HT-29 (cell line): Measurements from ENCODE around the gene ZNF48. TPM values are rescaled to one million over a fixed set of nuclear protein-coding genes. Genes with fewer than 3 reads are reported as not detected.
A peak's percentile ranks its signal among the peaks of the same experiment; 100 is the strongest.
"Not testable (repeated sequence)": the region's sequence is repeated elsewhere in the genome, so short reads cannot be mapped to it uniquely, and the experiment has no call there.

Source experiments
- DNase-seq: peaks from one replicate; pipeline ENCODE4 v3.0.0-alpha.2; 2015; ENCODE audit warnings: low spot score
- total RNA-seq: library from RNA; depleted of rRNA; stranded (reverse); fragments of >200 nt; shearing (Covaris generic); gene quantifications from 2 replicates; pipeline ENCODE4 v1.2.3, GENCODE V29; 2014

ZNF48 gene
- total RNA-seq, 1 experiment from 2014 or later: 19.0 TPM

- peak; percentile 96 for DNase-seq
These were observed 16.7 kb upstream of the ZNF48 start for GRCh38 chr16:30378236-30379157.

- DNase-seq: no peak
These were observed 15.9 kb upstream of the ZNF48 start for GRCh38 chr16:30379158-30379783.

GRCh38 chr16:30380072-30380802 lies 15.0 kb upstream of the ZNF48 start:
- DNase-seq: no peak

GRCh38 chr16:30380803-30381208 lies 14.4 kb upstream of the ZNF48 start:
- DNase-seq: no peak

- no peak for DNase-seq
These were observed 13.8 kb upstream of the ZNF48 start for GRCh38 chr16:30381291-30382041.

GRCh38 chr16:30382111-30382881 lies 12.9 kb upstream of the ZNF48 start, which contains the start of gene SEPTIN1:
SEPTIN1 (minus strand) TSS chr16:30382561; CDS start chr16:30382542, 19 bp downstream.
- no peak for DNase-seq

DNA sequence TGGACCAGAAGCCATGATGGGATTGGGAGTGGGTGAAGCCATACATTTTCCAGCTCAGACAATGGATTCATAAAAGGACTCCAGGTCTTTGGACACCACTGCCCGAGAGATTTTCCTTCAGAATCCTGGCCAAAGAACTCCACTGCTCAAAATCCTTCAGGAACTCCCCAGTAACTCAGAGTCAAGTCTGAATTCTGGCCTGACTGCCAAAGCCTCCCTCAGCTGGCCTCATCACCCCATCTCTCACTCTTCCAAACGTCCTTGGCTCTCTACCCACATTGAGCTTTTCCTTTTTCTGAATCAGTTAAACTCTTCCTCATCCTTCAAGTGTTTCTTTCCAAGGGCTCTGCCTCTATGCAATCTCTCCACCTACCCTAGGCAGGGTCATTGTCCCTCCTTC lies 11.7 kb upstream of the ZNF48 start:
- no peak for DNase-seq

GRCh38 chr16:30394592-30395154 lies 547 bp upstream of the ZNF48 start:
- no peak for DNase-seq

- DNase-seq: no peak
These were observed 869 bp downstream of the ZNF48 start for GRCh38 chr16:30395992-30396585.

- DNase-seq: not testable (repeated sequence)
These were observed 1.4 kb downstream of the ZNF48 start for GRCh38 chr16:30396627-30397026.

DNA sequence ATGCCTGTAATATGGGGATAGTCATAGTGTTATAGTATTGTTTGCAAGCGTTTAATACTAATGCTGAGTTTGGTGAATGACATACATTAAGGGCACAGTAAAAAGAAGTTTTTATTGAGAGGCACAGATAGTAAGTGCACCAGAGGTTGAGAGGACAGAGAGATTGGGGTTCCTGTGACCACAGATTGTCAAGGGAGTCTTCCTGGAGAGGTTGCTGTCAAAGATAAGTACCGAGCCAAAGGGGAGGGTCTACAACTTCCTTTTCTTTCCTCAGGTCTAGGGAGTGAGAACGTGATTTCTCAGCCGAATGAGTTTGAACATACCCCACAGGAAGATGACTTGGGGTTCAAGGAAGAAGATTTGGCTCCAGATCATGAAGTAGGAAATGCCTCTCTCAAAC lies 1.8 kb downstream of the ZNF48 start:
- no peak for DNase-seq

- peak; percentile 58 for DNase-seq
These were observed 2.8 kb downstream of the ZNF48 start for GRCh38 chr16:30397776-30398660.

GRCh38 chr16:30398661-30399434 lies 3.6 kb downstream of the ZNF48 start:
- no peak for DNase-seq

- DNase-seq: peak; percentile 47
These were observed 4.4 kb downstream of the ZNF48 start for GRCh38 chr16:30399435-30400186.

- DNase-seq: no peak
These were observed 6.7 kb downstream of the ZNF48 start for GRCh38 chr16:30401768-30402425.

DNA sequence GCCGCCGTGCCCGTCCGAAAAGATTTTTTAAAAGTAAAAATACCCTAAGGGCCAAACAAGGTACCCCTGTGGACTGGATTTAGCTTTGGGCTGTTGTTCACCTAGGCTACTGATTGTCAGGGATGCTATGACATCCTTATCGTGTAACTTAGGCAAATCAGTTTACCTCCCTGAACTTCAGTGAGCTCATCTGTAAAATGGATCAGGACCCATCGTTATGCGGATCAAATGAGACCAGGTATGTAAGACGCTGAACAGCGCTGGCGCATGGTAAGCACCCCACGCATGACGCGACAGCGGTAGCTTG lies 11.5 kb downstream of the ZNF48 start:
- no peak for DNase-seq
